Middle frontal gyrus (tissue), 1 donor: Measurements from ENCODE around the gene NBAS.
"Not testable (repeated sequence)": the region's sequence is repeated elsewhere in the genome, so short reads cannot be mapped to it uniquely, and the experiment has no call there.

Experiments
- DNase-seq: peaks from one replicate; pipeline ENCODE4 v3.0.0-alpha.2; 2015; ENCODE audit warnings: low spot score; ENCODE audit errors: extremely low spot score

Gene NBAS

GRCh38 chr2:15269043-15269442 is 292.1 kb downstream of the NBAS start:
- no peak for DNase-seq

DNA sequence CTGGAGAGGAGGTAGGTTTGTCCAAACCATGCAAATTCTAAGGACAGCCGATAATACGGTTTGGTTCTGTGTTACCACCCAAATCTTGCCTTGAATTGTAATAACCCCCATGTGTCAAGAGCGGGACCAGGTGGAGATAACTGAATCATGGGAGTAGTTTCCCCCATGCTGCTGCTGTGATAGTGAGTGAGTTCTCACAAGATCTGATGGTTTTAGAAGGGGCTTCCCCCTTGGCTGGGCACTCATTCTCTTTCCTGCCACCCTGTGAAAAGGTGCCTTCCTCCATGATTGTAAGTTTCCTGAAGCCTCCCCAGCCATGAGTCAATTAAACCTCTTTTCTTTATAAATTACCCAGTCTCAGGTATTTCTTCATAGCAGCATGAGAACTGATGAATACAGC is 295.2 kb downstream of the NBAS start:
- no peak for DNase-seq

GRCh38 chr2:15263976-15264685 is 297.0 kb downstream of the NBAS start:
- no peak for DNase-seq

GRCh38 chr2:15262792-15263191 is 298.3 kb downstream of the NBAS start:
- DNase-seq: no peak

DNA sequence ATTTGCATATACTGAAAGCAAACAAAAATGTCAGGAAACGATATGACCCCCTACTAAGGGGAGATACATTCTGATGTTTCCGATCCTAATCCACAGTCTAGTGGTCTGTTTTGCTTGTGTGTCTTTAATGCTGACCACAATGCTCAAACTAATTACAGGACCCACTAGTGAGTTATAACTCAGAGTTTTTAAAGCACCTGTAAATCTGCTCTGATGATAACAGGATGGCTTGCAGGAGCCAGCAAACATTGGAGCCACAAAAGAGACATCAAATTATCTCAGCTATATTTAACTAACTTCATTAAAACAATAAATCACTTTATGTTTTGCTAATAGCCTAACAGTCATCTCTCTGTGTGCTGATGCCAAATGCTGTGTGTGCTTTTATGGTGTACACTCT is 300.3 kb downstream of the NBAS start:
- no peak for DNase-seq

- no peak for DNase-seq
These were observed 300.9 kb downstream of the NBAS start for GRCh38 chr2:15260196-15260595.

DNA sequence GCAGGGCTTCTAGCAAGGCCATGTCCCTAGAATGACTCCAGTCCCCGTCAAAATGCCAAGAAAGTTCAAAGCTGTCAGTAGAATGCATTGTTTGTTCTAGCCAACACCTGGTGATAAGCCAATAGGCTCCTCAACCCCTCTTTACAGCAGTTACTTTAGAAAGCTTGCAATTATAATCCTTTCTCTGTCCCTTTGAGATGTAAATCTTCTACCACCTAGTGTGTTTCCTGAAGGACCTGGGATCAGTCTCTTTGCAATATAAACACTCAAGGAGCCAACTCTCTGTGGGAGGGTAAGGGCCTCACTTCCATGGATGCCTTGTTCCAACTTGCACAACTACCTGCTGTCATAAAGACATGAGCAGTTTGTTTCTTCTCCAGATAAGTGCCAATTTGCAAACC is 301.8 kb downstream of the NBAS start:
- DNase-seq: no peak

- DNase-seq: not testable (repeated sequence)
These were observed 302.7 kb downstream of the NBAS start for GRCh38 chr2:15258385-15258784.

GRCh38 chr2:15253835-15254286 is 307.3 kb downstream of the NBAS start:
- no peak for DNase-seq

GRCh38 chr2:15253247-15253646 is 307.9 kb downstream of the NBAS start:
- DNase-seq: no peak

- no peak for DNase-seq
These were observed 309.4 kb downstream of the NBAS start for GRCh38 chr2:15251753-15252152.

- not testable (repeated sequence) for DNase-seq
These were observed 310.2 kb downstream of the NBAS start for GRCh38 chr2:15250946-15251345.

DNA sequence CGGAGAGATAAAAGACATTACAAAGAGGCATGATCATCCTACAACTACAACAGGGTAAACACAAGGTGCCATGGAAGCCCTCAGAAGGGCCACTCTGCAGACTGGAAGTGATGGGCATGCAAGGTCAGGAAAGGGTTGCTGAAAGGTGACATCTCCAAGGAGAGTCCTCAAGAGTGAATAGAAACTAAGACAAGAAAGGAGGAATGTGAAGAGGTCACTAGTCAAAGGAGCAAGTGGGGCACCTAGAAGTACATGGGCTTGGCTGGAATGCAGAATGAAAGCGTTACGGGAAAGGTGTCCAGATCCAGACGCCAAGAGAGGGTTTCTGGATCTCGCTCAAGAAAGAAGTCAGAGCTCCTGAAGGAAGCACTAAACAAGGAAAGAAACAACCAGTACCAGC is 314.3 kb downstream of the NBAS start:
- no peak for DNase-seq

DNA sequence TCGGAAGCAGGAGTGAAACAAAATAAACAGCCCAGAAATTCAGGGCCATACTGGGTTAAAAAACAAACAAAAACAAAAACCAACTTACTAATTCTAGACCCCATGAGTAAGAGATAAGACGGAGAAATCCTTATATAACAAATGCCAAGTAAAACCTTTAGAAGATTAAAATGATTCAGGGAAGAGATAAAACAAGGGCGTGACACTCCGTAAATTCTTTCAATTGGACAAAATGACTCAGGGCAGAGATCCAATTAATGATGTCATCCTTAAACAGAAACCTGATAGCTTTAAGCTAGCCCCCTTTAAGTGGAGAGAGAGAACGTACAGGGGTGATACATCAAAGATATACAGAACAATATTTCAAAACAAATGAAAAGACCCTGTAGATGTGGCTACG is 317.4 kb downstream of the NBAS start:
- no peak for DNase-seq

- DNase-seq: no peak
These were observed 318.1 kb downstream of the NBAS start for GRCh38 chr2:15242936-15243461.

DNA sequence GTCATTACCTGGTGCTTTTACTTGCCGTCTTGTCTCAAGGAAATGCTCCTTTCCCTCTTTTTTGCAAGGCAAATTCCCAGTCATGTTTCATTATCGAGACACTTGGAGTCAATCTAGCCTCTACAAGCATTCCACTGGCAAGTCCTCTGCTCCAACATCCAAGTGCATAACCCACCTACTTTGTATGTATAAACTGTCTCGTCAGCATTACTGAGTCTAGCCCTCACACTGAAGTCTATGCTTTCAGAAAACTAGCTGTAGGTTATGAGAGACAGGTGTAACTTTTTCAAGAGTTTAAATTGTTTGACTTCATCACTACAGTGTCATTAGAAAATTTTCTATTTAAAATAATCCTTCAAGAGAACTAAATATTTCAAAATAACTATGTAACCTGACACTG is 319.2 kb downstream of the NBAS start:
- no peak for DNase-seq

GRCh38 chr2:15241201-15241600 is 319.9 kb downstream of the NBAS start:
- no peak for DNase-seq

DNA sequence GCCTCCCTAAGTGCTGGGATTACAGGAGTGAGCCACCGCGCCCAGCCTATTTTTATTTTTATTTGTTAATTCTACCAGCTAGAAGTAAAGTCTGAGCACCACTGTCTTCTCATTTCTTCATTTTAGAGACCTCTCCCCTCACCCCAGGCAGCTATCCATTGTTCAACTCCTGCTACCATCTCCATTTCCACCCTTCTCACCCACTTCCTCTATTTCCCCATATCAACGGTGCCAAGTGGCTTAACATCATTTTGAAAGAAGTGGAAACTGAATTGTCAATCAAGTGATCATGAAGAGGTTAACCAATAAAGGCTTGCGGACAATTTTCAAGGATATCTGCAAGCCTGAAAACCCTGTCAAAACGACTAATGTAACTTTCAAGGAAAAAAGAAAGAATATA is 323.1 kb downstream of the NBAS start:
- DNase-seq: no peak

GRCh38 chr2:15230599-15231192 is 330.4 kb downstream of the NBAS start:
- no peak for DNase-seq

GRCh38 chr2:15226661-15227060 is 334.5 kb downstream of the NBAS start:
- no peak for DNase-seq

DNA sequence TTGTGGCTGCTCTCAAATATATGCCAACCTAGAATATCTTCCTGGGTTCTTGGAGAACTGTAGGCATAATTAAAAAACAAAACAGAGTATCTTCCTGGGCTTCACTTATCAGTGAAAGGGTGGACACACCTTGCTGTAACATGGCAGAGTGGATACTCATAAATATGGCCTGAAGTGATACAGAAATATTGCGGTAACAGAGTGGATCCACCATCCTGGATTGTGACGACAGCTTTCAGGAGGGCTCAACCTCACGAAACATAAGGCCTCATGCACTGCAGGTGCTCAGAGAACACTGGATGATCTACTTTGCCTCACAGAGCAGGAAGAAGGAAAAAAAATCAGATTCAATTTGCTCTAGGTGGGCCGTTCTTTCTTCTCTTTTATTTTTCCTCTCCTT is 336.0 kb downstream of the NBAS start:
- no peak for DNase-seq

GRCh38 chr2:15224641-15225040 is 336.5 kb downstream of the NBAS start:
- DNase-seq: no peak

- no peak for DNase-seq
These were observed 337.2 kb downstream of the NBAS start for GRCh38 chr2:15223887-15224286.
